WTC11 (cell line): ENCODE measurements around the gene GABARAPL2. TPM values are rescaled to one million over a fixed set of nuclear protein-coding genes. Genes with fewer than 3 reads are reported as not detected.

Source experiments
- ATAC-seq: fragments of 200-7000 bp; cut with Tn5 transposase; 2 replicates; pipeline ENCODE4 v1.10.0; 2021; ENCODE audit warnings: mild to moderate bottlenecking, moderate library complexity
- CTCF ChIA-PET: fragments of 300-600 bp; sonication (Branson Sonifier 250); formaldehyde crosslinking; loops from one replicate; lab custom pipeline; 2021; ENCODE audit warnings: antibody characterized with exemption; lab: Charles Lee
- POLR2A ChIA-PET: fragments of 350-600 bp; sonication (Branson Sonifier 250); formaldehyde crosslinking; loops from one replicate; lab custom pipeline; 2021; ENCODE audit warnings: antibody characterized with exemption; lab: Charles Lee
- DNase-seq: peaks from one replicate; pipeline ENCODE4 v3.0.0; 2021; ENCODE audit warnings: low spot score
- H3K27ac Mint-ChIP-seq: 2 replicates; pipeline ENCODE4 v1.8.0; 2021; ENCODE audit warnings: mixed read lengths
- H3K27me3 Mint-ChIP-seq: 2 replicates; pipeline ENCODE4 v1.8.0; 2021; ENCODE audit warnings: low read depth, mild to moderate bottlenecking, moderate library complexity, mixed read lengths
- H3K36me3 Mint-ChIP-seq: 2 replicates; pipeline ENCODE4 v1.8.0; 2021; ENCODE audit warnings: mixed read lengths
- H3K4me1 Mint-ChIP-seq: 2 replicates; pipeline ENCODE4 v1.8.0; 2022; ENCODE audit warnings: mixed read lengths
- H3K4me3 Mint-ChIP-seq: 2 replicates; pipeline ENCODE4 v1.8.0; 2021; ENCODE audit warnings: mild to moderate bottlenecking, moderate library complexity, mixed read lengths
- H3K9me3 Mint-ChIP-seq: 2 replicates; pipeline ENCODE4 v1.8.0; 2021; ENCODE audit warnings: mixed read lengths
- CBFB ChIP-seq: sonication (generic); formaldehyde crosslinking; IDR thresholded peaks from 2 replicates; pipeline ENCODE4 v1.8.1; 2022; ENCODE audit warnings: mild to moderate bottlenecking, low read depth, missing genetic modification reagents
- CREB1 ChIP-seq: sonication (generic); formaldehyde crosslinking; IDR thresholded peaks from 2 replicates; pipeline ENCODE4 v1.8.0; 2023; ENCODE audit warnings: mild to moderate bottlenecking, missing genetic modification reagents
- CREM ChIP-seq: sonication (generic); formaldehyde crosslinking; IDR thresholded peaks from 2 replicates; pipeline ENCODE4 v1.8.1; 2022; ENCODE audit warnings: mild to moderate bottlenecking, missing genetic modification reagents, moderate library complexity
- CTCF ChIP-seq: fragments of 200-600 bp; IDR thresholded peaks from 2 replicates; pipeline ENCODE4 v1.8.0; 2022; ENCODE audit warnings: antibody characterized with exemption
- ETV6 ChIP-seq: sonication (generic); formaldehyde crosslinking; IDR thresholded peaks from 2 replicates; pipeline ENCODE4 v1.8.1; 2022; ENCODE audit warnings: mild to moderate bottlenecking, missing genetic modification reagents
- GRHL2 ChIP-seq: fragments of 250-450 bp; sonication (Bioruptor Pico); IDR thresholded peaks from 2 replicates; pipeline ENCODE4 v1.8.0; 2022; ENCODE audit warnings: mild to moderate bottlenecking, moderate library complexity; ENCODE audit not compliant: insufficient replicate concordance, severe bottlenecking
- GTF2I ChIP-seq: fragments of 250-450 bp; sonication (Bioruptor Pico); conservative IDR thresholded peaks from 2 replicates; pipeline ENCODE4 v1.4.0; 2021; ENCODE audit warnings: mild to moderate bottlenecking
- HMGA2 ChIP-seq: fragments of 250-450 bp; sonication (Bioruptor Pico); IDR thresholded peaks from 2 replicates; pipeline ENCODE4 v1.4.0; 2021; ENCODE audit warnings: mild to moderate bottlenecking, moderate library complexity
- JUN ChIP-seq: sonication (generic); formaldehyde crosslinking; IDR thresholded peaks from 2 replicates; pipeline ENCODE4 v1.8.0; 2023; ENCODE audit warnings: mild to moderate bottlenecking, missing genetic modification reagents
- NR1H2 ChIP-seq: sonication (generic); formaldehyde crosslinking; IDR thresholded peaks from 2 replicates; pipeline ENCODE4 v1.9.0; 2021; ENCODE audit warnings: mild to moderate bottlenecking, moderate library complexity, missing genetic modification reagents
- RELA ChIP-seq: sonication (generic); formaldehyde crosslinking; IDR thresholded peaks from 2 replicates; pipeline ENCODE4 v1.8.1; 2022; ENCODE audit warnings: missing genetic modification reagents, mild to moderate bottlenecking, borderline replicate concordance
- TCF7 ChIP-seq: sonication (generic); formaldehyde crosslinking; IDR thresholded peaks from 2 replicates; pipeline ENCODE4 v1.8.0; 2022; ENCODE audit warnings: mild to moderate bottlenecking, low read depth, missing genetic modification reagents, moderate library complexity
- ZNF121 ChIP-seq: sonication (generic); formaldehyde crosslinking; IDR thresholded peaks from 2 replicates; pipeline ENCODE4 v1.8.0; 2023; ENCODE audit warnings: missing genetic modification reagents
- ZNF317 ChIP-seq: sonication (generic); formaldehyde crosslinking; IDR thresholded peaks from 2 replicates; pipeline ENCODE4 v1.8.1; 2023; ENCODE audit warnings: low read depth, mild to moderate bottlenecking, moderate library complexity, missing genetic modification reagents, borderline replicate concordance
- ZNF512 ChIP-seq: sonication (generic); formaldehyde crosslinking; IDR thresholded peaks from 2 replicates; pipeline ENCODE4 v1.8.1; 2022; ENCODE audit warnings: missing genetic modification reagents, borderline replicate concordance
- ZSCAN18 ChIP-seq: fragments of 250-450 bp; sonication (Bioruptor Pico); IDR thresholded peaks from 2 replicates; pipeline ENCODE4 v2.1.2; 2022; ENCODE audit warnings: mild to moderate bottlenecking, moderate library complexity
- total RNA-seq: library from RNA; stranded (reverse); gene quantifications from 3 replicates; pipeline ENCODE4 v1.2.3, GENCODE V29; 2021
- TF ChIP-seq, protein P1 (sequence below): sonication (generic); formaldehyde crosslinking; IDR thresholded peaks from 2 replicates; pipeline ENCODE4 v1.8.1; 2023; ENCODE audit warnings: mild to moderate bottlenecking, missing genetic modification reagents, moderate library complexity
- TF ChIP-seq, protein P2 (sequence below): fragments of 250-450 bp; sonication (Bioruptor Pico); conservative IDR thresholded peaks from 2 replicates; pipeline ENCODE4 v1.9.0; 2021; ENCODE audit warnings: mild to moderate bottlenecking
- TF ChIP-seq, protein P3 (sequence below): sonication (generic); formaldehyde crosslinking; IDR thresholded peaks from 2 replicates; pipeline ENCODE4 v1.8.0; 2023; ENCODE audit warnings: missing genetic modification reagents, mild to moderate bottlenecking, borderline replicate concordance

GABARAPL2 gene
- total RNA-seq, 1 experiment from 2014 or later = 60.8 TPM

GRCh38 chr16:75617121-75617520, 50.9 kb downstream of the GABARAPL2 start:
- no peak for TF ChIP-seq TCF7 (CRISPR knock-in tag)
- TF ChIP-seq ZNF512 (CRISPR knock-in tag) = no peak
- no peak for TF ChIP-seq GTF2I (CRISPR knock-in tag)
- TF ChIP-seq CREB1 (CRISPR knock-in tag) = no peak
- no peak for TF ChIP-seq GRHL2
- no peak for TF ChIP-seq RELA (CRISPR knock-in tag)
- TF ChIP-seq, protein P1, sequence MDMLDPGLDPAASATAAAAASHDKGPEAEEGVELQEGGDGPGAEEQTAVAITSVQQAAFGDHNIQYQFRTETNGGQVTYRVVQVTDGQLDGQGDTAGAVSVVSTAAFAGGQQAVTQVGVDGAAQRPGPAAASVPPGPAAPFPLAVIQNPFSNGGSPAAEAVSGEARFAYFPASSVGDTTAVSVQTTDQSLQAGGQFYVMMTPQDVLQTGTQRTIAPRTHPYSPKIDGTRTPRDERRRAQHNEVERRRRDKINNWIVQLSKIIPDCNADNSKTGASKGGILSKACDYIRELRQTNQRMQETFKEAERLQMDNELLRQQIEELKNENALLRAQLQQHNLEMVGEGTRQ (CRISPR knock-in tag) = no peak
- TF ChIP-seq CREM (CRISPR knock-in tag) = no peak
- no peak for TF ChIP-seq ZSCAN18
- no peak for TF ChIP-seq NR1H2 (CRISPR knock-in tag)
- TF ChIP-seq CBFB = no peak
- TF ChIP-seq ZNF317 (CRISPR knock-in tag) = no peak
- no peak for TF ChIP-seq HMGA2 (CRISPR knock-in tag)
- TF ChIP-seq ZNF121 (CRISPR knock-in tag) = no peak
- no peaks in the 10 kb centered on the region for H3K27me3 Mint-ChIP-seq
- H3K36me3 Mint-ChIP-seq = peaks cover 66% of the 10 kb centered on the region
- ATAC-seq (no peak), DNase-seq (no peak)
- ChIA-PET CTCF (no interaction called here), POLR2A (no interaction called here)
- no peak overlapping the region for H3K4me3 Mint-ChIP-seq
- H3K9me3 Mint-ChIP-seq = no peaks in the 10 kb centered on the region
- no peak overlapping the region for H3K27ac Mint-ChIP-seq
- H3K4me1 Mint-ChIP-seq = peaks cover 12% of the 10 kb centered on the region

- Mint-ChIP-seq H3K4me3 (no peak overlapping the region), H3K4me1 (peaks cover 15% of the 10 kb centered on the region), H3K9me3 (no peaks in the 10 kb centered on the region), H3K27me3 (no peaks in the 10 kb centered on the region), H3K36me3 (peaks cover 51% of the 10 kb centered on the region), H3K27ac (no peak overlapping the region)
- TF ChIP-seq, protein P2, sequence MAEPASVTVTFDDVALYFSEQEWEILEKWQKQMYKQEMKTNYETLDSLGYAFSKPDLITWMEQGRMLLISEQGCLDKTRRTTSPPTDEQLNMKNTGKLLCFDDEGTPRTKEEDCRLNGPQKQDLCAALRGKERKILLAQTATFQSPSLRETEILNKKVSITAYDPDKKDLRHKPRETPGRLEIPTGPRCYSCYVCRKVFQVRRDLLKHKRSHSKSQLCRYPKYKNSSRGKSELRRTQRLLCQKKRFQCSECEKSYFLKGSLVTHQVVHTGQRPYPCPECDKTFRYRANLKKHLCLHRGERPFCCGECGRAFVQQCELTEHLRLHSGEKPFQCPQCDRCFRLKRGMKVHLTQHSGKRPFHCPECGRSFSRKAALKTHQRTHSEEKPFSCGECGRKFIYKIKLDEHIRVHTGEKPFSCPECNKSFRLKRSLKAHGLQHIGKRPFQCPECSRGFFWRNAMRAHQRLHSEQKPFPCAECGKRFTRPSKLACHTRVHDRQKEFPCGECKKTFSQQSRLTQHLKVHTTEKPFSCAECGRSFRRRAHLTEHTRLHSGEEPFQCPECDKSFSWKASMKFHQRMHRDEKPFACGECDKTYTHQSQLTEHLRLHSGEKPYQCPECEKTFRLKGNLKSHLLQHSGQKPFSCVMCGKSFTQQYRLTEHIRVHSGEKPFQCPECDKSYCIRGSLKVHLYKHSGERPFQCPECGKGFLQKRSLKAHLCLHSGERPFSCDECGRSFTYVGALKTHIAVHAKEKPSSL (CRISPR knock-in tag) = no peak
- TF ChIP-seq, protein P3, sequence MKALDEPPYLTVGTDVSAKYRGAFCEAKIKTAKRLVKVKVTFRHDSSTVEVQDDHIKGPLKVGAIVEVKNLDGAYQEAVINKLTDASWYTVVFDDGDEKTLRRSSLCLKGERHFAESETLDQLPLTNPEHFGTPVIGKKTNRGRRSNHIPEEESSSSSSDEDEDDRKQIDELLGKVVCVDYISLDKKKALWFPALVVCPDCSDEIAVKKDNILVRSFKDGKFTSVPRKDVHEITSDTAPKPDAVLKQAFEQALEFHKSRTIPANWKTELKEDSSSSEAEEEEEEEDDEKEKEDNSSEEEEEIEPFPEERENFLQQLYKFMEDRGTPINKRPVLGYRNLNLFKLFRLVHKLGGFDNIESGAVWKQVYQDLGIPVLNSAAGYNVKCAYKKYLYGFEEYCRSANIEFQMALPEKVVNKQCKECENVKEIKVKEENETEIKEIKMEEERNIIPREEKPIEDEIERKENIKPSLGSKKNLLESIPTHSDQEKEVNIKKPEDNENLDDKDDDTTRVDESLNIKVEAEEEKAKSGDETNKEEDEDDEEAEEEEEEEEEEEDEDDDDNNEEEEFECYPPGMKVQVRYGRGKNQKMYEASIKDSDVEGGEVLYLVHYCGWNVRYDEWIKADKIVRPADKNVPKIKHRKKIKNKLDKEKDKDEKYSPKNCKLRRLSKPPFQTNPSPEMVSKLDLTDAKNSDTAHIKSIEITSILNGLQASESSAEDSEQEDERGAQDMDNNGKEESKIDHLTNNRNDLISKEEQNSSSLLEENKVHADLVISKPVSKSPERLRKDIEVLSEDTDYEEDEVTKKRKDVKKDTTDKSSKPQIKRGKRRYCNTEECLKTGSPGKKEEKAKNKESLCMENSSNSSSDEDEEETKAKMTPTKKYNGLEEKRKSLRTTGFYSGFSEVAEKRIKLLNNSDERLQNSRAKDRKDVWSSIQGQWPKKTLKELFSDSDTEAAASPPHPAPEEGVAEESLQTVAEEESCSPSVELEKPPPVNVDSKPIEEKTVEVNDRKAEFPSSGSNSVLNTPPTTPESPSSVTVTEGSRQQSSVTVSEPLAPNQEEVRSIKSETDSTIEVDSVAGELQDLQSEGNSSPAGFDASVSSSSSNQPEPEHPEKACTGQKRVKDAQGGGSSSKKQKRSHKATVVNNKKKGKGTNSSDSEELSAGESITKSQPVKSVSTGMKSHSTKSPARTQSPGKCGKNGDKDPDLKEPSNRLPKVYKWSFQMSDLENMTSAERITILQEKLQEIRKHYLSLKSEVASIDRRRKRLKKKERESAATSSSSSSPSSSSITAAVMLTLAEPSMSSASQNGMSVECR = no peak
- no peak for TF ChIP-seq ZNF512 (CRISPR knock-in tag)
- TF ChIP-seq CTCF = no peak
- TF ChIP-seq ETV6 = no peak
- no peak for TF ChIP-seq JUN (CRISPR knock-in tag)
- no peak for TF ChIP-seq RELA (CRISPR knock-in tag)
- ATAC-seq (no peak), DNase-seq (no peak)
- ChIA-PET CTCF (interaction anchor here (0.7 kb wide), 1 partner anchor 102 kb away, joined by 3 read pairs; no protein-coding TSS in a partner anchor), POLR2A (no interaction called here)
These were observed 52.6 kb downstream of the GABARAPL2 start for GRCh38 chr16:75618780-75619179.
